NCI-H460 (cell line): ENCODE data around the gene IQCE. TPM values are rescaled to one million over a fixed set of nuclear protein-coding genes. Genes with fewer than 3 reads are reported as not detected.

Experiments used
- DNase-seq: peaks from one replicate; pipeline ENCODE4 v3.0.0-alpha.2; 2016; ENCODE audit warnings: low read depth; ENCODE audit errors: extremely low read depth
- total RNA-seq: library from RNA; depleted of rRNA; stranded (reverse); fragments of >200 nt; shearing (Covaris generic); gene quantifications from 2 replicates; pipeline ENCODE4 v1.2.3, GENCODE V29; 2014

The IQCE gene
- total RNA-seq, 1 experiment from 2014 or later, result 9.2 TPM

DNA sequence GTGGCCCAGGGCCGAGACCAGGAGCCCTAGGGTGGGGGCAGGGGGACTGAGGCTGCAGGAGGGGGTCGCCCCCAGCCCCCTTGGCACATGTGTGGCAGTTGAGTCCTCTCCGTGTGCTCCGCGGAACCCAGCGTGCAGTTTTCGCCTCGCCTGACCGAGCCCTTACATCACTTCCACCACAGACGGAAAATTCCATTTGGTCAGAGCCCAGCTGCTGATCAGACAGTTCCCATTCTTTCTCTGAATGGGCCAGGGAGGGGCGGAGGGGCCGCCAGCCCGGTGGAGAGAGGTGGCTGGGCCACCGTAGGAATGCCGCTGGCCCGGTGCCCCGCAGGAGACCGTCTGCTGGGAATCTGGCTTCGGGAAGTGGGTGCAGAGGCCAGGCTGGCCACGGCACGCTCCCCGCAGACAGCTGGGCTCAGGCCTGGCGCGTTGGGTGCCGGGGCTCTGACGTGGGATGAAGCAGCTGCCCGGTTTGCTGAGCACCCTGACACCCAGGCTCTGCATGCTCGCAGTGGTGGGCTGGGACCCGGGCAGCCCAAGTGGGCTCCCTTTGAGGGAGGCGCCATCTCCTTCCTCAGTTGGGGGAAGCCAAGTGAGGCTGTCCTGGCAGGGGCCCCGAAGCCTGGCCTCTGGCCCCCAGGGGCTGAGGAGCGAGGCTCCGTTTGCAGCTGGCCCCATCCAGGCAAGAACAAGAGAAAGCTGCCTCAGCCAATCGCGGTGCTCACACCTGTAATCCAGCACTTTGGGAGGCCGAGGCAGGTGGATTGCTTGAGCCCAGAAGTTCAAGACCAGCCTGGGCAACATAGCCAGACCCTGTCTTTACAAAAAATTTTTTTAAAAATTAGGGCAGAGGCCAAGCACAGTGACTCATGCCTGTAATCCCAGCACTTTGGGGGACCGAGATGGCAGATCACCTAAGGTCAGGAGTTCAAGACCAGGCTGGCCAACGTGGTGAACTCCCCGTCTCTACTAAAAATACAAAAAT, 82.9 kb downstream of the IQCE start:
- DNase-seq, result no peak

DNA sequence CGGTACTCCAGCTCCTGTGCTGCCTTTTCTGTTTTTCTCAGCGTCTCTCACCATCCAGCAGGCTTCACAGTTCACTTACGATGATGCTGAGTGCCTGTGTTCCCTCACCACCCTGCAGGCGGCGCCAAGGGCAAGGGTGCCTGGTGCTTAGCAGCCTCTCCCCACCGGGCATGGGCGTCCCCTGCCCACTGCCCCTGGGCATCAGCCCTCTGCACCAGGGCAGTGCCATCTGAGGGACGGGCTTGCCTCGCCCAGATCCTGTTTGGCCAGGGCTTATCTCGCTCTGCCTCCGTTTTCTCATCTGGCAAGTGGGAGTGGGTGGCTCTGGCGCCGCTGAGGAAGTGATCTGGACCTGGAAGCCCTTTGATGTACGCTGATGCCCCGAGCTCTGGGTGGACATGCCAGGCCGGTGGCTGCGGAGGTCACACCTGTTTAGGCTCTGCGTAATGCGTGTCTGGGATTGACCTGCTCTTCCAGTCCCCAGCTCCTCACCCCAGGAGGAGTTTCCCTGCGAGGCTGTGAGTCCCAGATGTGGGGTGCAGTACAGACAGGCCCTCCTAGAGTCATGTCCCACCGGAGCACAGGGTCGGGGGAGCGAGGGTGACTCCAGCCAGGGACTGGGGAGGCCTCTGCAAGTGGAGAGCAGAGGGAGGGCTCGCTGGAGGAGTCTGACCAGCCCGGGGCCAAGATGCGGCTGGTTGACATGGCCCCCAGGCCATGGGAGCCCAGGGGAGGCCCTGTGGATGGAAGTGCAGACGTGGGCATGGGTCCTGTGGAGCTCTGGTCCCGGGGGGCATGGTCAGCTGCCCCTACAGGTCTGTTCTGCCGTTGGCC, 84.8 kb downstream of the IQCE start:
- no peak for DNase-seq

DNA sequence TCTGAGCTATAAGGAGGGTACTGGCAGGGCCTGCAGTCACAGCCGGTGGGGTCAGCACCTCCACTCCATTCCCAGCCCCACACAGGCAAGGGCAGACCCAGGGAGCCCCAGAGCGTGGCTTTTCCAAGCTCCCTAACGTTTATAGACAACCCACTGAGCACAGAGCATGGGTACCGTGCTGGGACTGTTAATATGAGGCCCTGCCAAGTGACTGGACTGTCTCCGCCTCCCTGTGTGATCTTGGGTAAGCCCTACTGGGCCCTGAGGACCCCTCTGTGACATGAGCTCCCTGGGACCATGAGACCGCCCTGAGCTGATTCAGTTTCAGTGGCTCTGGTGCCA, 85.4 kb downstream of the IQCE start:
- no peak for DNase-seq

DNA sequence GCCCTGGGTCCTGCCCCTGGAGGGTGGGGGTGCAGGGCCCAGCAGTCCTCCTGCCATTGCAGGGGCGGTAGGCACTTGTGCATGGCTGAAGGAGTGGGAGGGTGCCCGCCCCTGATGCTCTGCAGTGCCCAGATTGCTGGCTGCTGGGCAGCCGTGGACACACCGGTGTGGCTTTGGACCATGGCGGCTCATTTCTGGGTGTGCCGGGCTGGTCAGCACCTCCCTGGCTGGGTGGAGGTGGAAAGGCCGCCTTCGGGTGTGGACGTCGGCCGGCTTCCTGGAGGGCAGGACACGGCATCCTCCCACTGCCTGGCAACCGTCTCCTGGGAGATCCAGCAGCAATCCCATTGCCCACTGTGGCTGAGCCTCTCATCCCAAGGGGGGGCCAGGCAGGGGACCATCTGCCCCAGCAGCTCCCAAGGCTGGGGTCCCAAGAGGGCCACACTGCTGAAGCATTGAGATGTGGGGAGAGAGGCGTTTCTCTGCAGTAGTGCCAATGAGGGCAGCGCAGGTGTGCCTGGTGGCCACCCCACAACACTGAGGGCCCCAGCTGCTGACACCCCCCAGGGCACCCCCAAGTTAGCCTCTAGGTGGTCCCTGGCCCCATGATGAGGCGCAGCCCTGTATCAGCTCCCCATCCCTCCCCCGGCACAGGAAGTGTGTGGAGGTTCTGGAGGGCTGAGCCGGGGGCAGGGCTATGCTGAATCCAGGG, 85.9 kb downstream of the IQCE start:
- no peak for DNase-seq

DNA sequence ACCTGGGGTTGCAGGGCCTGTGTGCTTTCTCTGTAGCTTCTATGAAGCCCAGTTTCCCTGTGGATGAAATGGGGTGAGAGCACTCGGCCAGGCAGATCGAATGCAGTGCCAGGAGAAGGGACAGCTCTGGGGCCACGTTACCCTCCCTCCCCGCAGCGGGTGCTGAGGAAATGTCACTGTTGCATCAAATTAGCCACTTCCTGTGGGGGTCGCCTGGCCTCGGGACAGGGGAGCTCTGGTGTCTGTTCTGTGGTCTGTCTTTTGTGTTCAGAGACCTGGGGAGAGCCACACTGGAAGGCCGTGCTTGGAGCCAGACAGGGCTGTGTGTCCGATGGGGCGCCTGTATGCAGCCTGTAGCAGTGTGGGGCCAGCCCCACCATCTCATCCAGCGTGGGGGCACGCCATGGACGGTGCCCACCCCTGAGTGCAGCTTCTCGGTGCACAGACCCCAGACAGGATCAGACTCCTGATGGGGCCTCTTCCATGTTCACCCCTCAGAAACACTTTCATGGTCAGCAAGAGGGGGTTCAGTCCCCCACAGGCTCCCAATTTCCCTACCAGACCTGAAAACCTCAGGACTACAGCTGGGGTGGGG, 86.6 kb downstream of the IQCE start:
- no peak for DNase-seq

DNA sequence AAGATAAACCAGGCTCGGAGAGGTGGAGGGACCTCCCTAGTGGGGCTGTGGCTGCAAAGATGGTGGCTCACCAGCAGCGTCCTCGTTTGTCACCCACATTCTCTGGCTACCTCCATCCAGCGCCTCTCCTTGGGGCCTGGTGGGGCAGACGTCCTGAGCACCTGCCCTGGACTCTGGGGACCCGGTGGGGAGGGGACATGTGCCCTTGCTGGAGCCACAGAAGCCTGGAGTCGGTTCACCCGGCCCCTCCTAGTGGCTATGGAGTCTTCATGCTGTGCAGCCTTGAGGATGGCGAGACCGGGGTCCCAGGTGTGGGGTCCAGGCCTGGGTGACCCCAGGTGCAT, 87.5 kb downstream of the IQCE start:
- no peak for DNase-seq

DNA sequence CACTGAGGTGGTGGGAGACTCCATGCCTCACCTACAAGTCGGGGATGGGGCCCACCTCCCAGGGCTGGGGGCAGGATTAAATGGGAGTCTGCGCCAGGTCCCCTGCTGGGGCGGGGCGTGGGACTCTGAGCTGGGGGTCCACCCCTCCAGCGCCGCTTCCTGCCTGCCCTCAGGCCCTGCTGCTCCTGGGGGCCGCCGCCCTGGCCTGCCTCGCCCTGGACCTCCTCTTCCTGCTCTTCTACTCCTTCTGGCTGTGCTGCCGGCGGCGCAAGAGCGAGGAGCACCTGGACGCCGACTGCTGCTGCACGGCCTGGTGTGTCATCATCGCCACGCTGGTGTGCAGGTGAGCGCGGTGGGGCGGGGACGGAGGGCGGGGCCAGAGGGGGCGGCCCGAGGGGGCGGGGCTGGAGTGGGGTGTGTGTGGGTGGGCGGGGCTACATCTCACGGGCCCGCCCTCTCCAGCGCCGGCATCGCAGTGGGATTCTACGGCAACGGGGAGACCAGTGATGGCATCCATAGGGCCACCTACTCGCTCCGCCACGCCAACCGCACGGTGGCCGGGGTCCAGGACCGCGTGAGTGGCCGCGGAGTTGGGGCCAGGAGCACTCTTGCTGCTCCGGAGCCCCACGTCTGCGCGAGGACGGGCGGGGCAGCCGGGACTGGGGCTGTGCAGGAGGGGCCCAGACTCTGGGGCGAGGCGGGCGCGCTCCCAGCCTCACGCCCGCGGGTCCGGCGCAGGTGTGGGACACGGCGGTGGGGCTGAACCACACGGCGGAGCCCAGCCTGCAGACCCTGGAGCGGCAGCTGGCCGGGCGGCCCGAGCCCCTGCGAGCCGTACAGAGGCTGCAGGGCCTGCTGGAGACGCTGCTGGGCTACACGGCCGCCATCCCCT, 88.1 kb downstream of the IQCE start:
- no peak for DNase-seq

DNA sequence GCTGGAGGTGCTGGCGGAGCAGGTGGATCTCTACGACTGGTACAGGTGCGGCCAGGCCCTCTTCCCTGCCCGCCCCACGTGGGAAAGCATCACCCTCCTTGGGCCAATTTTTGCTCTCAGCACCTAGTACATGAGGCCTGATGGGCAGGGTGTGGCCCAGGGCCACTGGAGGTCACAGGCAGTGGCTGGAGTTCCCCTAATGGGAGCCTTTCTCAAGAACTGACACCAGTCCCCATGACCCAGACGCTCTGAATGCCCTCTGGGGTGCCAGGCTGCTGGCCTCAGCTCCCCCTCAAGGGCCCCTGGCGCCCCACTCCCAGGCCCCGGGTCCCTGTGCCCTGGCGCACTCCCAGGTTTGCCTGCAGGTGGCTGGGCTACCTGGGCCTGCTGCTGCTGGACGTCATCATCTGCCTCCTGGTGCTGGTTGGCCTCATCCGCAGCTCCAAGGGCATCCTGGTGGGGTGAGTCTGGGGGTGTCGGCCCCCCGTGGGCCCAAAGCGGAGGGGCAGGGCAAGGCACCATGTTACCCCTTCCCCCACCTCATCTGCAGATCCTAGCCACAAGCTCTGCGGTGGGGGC, 88.9 kb downstream of the IQCE start:
- no peak for DNase-seq

DNA sequence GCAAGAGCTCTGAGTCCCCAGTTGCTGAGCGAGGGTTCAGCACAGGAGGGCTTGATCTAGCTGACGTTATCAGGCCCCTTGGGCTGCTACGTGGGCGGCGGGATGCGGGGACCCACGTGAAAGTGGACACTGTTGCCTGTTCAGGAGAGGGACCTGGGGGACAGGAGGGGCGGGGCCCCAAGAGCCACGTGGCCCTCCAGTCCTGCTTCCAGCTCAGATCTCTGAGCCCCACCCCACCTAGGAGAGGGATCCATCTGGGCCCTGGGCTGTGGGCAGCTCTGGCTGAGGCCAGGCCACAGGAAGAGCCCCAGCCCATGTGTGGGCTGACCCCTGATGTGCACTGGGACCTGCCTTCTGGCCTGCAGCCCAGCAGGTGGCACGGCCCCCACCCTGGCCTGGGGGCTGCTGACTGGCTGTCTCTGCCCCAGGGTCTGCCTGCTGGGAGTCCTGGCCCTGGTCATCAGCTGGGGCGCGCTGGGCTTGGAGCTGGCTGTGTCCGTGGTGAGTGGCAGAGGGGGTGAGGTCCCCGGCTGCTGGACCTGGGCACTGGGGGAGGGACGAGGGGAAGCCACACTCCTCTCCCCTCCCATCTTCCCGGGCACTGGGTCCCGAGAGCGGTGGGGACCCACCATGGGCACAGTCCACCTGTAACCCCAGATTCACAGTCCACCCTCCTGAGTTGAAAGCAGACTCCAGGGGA, 90.5 kb downstream of the IQCE start:
- DNase-seq, result no peak

DNA sequence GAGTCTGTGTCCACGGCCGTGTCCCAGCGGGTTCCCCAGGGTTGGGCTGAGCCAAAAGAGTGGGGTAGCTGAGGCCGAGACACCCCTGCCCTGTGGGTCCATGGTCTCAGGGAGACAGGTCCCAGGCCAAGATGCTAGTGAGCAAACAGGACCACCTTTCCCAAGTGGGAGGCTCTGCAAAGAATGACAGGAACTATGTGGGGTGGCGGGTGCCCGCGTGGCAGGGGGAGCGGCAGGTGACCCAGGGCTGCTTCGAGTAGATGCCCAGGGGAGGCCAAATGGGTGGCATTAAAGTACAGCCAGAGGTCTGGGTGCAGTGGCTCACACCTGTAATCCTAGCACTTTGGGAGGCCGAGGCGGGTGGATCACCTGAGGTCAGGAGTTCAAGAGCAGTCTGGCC, 91.2 kb downstream of the IQCE start:
- no peak for DNase-seq

DNA sequence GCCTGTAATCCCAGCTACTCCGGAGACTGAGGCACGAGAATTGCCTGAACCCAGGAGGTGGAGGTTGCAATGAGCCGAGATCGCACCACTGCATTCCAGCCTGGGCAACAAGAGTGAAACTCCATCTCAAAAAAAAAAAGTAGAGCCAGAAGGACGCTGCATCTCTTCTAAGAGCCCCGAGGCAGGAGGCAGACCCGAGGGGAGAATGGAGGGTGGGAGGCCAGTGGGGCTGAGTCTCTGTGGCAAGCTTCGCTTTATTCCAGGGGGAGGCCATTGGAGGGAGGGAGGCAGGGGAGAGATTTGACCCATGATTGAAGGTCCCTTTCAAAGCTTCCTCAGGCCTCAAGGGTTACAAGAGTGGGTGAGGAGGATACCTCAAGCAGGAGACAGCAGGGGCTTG, 91.7 kb downstream of the IQCE start:
- no peak for DNase-seq

DNA sequence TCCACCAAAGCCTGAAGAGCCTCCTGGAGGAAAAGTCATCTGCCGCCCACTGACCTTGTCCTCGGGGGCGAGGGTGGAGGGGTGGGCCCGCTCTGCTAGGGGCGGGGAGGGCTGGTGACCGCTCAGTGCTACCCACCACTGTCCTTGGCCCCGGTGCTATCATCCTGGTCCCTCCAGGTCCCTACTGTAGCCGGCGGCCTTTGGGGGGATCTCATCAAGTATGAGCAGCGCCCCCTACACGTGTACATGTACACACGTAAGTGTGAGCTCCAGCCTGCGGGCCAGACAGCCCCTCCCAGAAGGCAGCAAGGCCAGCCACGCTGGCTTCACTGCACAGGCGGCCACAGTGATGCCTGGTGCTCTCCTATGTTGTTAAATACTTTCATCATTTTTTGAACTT, 92.6 kb downstream of the IQCE start:
- DNase-seq, result no peak

DNA sequence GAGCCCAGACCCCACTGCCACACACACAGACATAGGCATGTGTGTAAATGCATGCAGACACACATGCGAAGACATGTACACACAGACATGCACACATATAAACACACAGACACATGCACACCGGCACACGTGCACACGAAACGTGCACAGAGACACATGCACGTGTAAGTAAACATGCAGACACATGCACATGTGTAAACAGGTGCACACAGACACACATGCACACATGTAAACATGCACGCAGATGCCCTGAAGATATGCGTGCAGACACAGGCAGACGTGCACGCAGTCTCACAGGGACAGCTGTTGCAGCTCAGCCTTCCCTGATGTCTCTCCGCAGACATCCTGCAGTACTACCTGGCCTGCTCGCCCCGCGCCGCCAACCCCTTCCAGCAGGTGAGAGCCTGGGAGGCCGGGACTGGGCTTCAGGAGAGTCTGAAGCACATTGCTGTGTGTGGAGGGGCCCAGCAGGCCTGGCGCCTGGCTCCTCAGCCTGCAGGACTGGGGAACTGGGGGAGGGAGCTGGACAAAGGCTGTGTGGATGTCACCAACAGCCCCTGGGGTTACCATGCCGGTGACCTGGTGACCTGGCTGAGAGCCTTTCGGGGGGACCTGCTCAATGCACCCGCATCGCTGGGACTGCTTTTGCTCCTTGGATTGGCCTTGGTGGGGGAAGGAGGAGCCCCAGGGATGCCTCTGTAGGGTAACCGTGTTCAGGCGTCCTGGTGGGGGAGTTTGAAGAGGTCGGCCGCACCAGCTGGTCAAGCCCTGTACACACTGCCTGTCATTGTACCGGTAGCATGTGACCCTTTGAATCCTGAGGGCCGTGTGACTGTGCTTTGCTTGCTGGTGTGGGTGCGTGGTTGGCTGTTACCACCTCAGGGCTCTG, 93.3 kb downstream of the IQCE start:
- DNase-seq, result no peak

DNA sequence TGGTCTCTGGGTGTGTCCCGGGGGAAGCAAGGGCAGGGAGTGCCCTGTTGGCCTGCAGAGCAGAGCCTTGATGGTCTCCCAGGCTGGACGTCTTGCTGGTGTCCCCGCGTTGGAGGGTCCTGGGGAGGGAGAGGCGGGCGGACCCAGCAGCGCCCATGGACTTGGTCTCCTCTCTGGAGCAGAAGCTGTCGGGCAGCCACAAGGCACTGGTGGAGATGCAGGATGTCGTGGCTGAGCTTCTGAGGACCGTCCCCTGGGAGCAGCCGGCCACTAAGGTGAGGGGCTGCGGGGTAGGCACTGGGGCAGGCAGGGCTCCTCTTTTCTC, 93.9 kb downstream of the IQCE start:
- no peak for DNase-seq

DNA sequence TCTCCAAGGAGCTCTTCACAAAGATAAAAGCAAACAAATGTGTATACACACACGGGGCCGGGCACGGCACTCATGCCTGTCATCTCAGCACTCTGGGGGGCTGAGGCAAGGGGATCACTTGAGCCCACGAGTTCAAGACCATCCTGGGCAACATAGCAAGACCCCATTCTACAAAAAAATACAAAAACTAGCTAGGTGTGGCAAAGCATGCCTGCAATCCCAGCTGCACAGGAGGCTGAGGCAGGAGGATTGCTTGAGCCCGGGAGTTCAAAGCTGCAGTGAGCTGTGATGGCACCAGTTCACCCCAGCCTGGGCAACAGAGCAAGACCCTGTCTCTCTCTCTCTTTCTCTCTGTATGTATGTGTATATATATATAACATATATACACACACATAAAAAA, 95.3 kb downstream of the IQCE start:
- DNase-seq, result no peak

DNA sequence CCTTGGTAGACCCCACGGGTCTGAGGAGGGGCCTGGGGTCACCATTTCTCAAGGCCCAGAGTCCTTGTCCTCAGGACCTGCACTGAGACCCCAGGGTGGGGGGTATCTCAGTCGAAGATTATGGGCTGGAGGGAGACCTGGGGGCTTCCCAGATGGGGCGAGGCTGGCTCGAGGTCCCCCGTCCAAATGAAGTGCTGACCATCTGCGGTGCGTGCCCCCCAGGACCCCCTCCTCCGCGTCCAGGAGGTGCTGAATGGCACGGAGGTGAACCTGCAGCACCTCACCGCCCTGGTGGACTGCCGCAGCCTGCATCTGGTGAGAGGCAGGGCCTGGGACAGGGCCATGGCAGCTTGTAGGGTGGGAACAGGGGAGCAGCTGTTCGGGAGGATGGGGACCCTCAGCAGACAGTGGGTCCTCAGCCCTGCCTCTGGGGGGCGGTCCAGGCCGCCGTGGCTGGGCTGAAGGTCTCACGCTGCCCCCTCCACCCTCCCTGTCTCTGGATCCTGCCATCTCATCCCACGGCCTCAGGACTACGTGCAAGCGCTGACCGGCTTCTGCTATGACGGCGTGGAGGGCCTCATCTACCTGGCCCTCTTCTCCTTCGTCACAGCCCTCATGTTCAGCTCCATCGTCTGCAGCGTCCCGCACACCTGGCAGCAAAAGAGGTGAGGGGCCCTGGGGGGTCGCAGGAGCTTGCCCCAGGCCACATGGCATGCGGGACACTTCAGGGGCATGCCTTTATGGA, 97.3 kb downstream of the IQCE start:
- DNase-seq, result no peak

DNA sequence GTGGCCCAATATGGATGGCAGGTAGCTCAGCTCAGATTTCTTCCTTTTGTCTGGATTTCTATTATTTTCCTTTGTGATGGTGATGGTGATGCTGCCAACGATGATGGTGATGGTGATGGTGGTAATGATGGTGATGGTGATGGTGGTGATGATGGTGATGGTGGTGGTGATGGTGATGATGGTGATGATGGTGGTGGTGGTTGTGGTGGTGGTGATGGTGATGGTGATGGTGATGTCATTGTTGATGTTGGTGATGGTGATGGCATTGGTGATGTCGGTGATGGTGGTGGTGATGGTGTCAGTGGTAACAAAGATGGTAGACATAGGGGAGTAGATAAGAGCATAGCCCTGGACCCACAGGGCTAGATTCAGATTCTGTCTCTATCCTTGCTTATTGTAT, 98.4 kb downstream of the IQCE start:
- DNase-seq, result no peak
